HFF-Myc (cell line): Measurements from ENCODE around the gene GKAP1.
"Not testable (repeated sequence)": the region's sequence is repeated elsewhere in the genome, so short reads cannot be mapped to it uniquely, and the experiment has no call there.

Experiments
- DNase-seq: peaks from one replicate; pipeline ENCODE4 v3.0.0-alpha.2; 2011; ENCODE audit warnings: low read depth; ENCODE audit errors: extremely low read depth
- H3K4me3 ChIP-seq: replicated peaks from 2 replicates; pipeline ENCODE4 v1.5.1; 2011; ENCODE audit warnings: low read depth, mild to moderate bottlenecking, control low read depth, low read length
- TF ChIP-seq, protein P1 (sequence below): IDR thresholded peaks from 2 replicates; pipeline ENCODE4 v1.5.1; 2012; ENCODE audit warnings: mild to moderate bottlenecking, low read depth, low read length, control low read depth; ENCODE audit errors: missing control alignments

Gene GKAP1

DNA sequence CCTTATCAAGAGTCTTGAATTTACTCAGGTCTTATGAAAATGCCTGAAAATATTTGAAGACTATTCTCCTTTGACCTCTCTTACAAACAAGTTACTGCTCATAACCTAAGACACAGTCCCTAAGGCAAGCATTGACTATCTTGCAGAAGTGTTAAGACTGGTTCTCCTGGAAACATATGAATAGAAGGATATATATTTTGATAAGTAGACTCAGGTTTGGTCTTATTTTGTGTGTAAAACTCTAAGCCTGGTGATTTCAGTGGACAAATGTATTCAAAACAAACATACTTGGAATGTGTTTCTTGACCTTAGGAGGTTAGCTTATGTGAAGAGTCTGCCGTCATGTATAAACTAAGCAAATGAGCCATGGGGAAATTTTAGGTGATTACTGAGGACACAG lies 102.3 kb downstream of the GKAP1 start:
- TF ChIP-seq, protein P1, sequence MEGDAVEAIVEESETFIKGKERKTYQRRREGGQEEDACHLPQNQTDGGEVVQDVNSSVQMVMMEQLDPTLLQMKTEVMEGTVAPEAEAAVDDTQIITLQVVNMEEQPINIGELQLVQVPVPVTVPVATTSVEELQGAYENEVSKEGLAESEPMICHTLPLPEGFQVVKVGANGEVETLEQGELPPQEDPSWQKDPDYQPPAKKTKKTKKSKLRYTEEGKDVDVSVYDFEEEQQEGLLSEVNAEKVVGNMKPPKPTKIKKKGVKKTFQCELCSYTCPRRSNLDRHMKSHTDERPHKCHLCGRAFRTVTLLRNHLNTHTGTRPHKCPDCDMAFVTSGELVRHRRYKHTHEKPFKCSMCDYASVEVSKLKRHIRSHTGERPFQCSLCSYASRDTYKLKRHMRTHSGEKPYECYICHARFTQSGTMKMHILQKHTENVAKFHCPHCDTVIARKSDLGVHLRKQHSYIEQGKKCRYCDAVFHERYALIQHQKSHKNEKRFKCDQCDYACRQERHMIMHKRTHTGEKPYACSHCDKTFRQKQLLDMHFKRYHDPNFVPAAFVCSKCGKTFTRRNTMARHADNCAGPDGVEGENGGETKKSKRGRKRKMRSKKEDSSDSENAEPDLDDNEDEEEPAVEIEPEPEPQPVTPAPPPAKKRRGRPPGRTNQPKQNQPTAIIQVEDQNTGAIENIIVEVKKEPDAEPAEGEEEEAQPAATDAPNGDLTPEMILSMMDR, result no peak
- no peak overlapping the region for H3K4me3 ChIP-seq
- DNase-seq, result no peak

DNA sequence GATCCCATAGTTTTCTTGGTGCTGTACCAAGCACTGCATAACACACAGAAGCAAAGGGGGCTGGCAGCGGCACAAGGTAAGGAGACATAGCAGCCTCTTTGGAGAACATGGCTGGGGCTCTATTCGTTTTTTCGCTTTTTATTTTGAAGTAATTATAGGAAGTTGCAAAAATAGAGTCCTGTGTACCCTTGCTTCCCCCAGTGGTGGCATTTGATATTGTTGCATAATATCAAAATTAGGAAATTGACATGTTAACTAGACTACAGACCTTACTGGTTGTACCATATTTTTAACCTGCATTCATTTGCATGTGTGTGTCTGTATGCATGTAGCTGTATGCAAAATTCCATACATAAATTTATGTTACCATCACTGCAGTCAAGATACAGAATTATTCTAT lies 103.2 kb downstream of the GKAP1 start:
- DNase-seq, result no peak
- TF ChIP-seq, protein P1, result peak; percentile 20
- no peak overlapping the region for H3K4me3 ChIP-seq

DNA sequence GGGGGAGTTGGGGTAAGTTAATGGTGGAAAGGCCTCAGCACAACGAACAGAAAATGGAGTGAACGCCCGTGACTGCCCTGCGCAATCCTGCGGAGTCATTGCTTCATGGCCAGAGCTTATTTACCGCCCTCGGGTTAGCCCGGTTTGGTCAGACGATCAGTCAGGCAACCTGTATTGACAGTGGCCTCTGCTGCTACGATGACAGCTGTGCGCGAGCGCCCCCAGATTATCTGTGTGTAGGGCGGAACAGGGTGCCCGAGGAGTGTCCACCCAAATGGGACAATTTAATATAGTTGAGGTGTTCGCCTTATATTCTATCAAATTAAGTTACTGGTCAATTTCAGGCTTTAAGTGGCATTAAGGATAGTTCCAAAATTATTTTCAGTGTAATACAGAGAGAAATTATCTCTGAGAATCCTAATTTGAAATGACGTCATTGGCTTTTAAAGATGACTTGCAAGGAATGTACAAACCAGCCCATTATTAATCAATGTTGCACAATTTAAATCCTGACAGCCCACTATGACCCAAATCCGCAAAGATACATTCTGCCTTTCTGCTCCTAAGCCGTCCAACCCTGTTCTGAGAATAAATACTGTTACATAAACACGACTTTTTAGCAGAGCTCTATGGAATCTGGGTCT lies 108.9 kb downstream of the GKAP1 start:
- TF ChIP-seq, protein P1, result no peak
- peak overlapping the region; percentile 90 for H3K4me3 ChIP-seq
- peak; percentile 2 for DNase-seq

DNA sequence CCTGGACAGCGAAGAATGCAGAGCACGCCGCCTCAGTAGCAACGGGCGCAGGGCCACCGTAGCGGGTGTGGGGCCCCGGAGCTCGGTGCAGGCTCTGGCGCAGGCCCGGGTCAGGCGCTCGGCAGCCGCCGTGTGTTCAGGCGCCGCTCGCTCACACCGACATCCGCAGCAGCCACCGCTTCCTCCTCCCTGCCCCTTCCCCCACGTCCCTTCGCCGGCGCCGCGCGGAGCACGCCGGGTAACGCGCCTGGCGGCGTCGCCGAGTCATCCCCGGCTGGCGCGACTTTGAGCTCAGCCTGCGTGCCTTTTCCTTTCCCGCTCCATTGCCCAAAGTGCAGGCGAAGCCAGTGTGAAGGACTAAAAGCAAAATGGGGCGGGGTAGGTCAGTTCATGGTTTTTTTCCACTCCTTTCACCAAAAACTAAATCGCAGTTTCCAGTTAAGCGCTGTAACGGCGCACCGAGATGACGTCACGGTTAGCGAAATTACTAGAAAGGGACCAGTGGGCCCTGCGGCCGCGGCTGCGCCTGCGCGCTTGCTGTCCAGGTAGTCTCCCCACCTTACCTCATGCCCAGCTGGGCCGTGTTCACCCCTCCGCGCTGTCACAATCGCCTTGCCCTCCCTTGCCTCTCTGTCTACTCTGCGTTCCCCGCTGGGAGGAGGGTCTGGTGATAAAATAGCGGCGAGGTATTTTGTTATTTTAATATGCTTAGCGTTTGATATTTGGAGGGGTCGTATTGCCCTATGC lies 109.6 kb downstream of the GKAP1 start, which contains the start of gene UBQLN1:
Gene UBQLN1, minus strand, starts transcription at position 191 of the 747 bp plus-strand sequence. CDS start 279 bp downstream, outside the sequence.
- H3K4me3 ChIP-seq, result peak within 1 kb of the TSS; percentile 90
- TF ChIP-seq, protein P1, result no peak
- DNase-seq, result peak; percentile 78

DNA sequence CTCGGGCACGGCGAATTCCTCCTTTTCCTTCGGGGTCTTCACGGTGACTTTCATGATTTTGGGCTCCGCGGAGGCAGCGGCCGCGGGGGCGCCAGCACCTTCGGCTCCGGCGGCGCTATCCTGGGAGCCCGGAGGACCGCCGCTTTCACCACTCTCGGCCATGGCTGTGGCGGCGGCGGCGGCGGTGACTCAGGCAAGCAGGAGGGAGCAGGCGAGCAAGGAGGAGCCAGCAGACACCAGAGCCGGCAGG lies 110.1 kb downstream of the GKAP1 start:
- DNase-seq, result no peak
- peak overlapping the region; percentile 90 for H3K4me3 ChIP-seq
- TF ChIP-seq, protein P1, result no peak

DNA sequence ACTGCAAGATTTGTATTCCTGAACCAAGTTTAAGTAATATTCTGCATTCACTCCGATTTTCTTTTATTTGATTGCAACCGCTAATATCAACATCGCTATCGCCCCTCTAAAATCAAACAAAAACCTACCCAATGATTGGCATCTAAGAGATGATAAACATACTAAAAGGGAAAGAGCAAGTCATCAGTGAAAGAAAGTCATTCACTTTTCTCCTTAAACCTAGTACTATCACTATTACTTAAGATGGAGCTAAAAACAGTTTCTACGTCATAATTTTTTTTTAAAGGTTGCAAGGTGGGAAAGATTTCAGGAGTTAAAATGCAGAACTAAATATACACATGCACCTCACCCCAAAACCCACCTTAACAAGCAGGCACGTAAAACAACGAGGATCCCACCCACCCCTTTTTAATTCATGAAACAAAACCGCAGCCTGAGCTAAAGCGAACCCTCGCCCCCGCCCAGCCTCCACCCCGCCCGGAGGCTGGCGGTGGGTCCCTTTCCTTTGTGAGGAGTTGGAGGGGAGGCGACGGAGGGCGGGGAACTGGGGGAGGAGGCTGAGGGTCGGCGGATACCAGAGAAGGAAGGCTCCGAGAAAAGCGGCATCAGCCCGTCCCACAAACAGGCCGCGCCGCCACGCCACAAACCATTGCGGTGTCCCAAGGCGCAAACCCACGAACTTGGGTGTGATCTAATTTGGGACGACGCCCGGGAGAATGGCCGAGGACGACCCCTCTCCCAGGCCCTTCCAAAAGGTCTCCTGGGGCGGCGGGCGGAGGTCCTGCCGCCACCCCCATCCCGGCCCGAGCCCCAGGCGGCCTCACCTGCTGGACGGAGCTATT lies 110.7 kb downstream of the GKAP1 start:
- DNase-seq, result no peak
- TF ChIP-seq, protein P1, result no peak
- H3K4me3 ChIP-seq, result peak overlapping the region; percentile 90

DNA sequence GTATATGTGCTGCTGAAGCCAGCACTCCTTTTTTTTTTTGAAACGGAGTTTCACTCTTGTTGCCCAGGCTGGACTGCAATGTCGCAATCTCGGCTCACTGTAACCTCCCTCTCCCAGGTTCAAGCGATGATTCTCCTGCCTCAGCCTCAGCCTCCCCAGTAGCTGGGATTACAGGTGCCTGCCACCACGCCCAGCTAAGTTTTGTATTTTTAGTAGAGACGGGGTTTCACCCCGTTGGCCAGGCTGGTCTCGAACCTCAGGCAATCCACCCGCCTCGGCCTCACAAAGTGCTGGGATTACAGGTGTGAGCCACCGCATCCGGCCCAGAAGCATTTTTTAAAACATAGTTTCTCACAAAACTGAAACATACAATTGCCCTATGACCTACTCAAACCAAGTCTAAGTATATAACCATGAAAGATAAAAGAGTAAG lies 112.3 kb downstream of the GKAP1 start:
- DNase-seq, result not testable (repeated sequence)
- H3K4me3 ChIP-seq, result peak overlapping the region; percentile 90; the same call in 1 of the 2 replicates
